GM21786 (cell line): ENCODE measurements around the gene RPS26.
"Not testable (repeated sequence)": the region's sequence is repeated elsewhere in the genome, so short reads cannot be mapped to it uniquely, and the experiment has no call there.

Experiments used
- ATAC-seq: cut with Tn5 transposase; IDR thresholded peaks from one replicate; pipeline ENCODE4 v1.9.1; 2021; ENCODE audit not compliant: unreplicated experiment

RPS26 gene

GRCh38 chr12:56074396-56074795, 32.7 kb downstream of the RPS26 start:
- no peak for ATAC-seq

GRCh38 chr12:56077966-56078365, 36.2 kb downstream of the RPS26 start:
- ATAC-seq, result not testable (repeated sequence)

GRCh38 chr12:56078427-56078826, 36.7 kb downstream of the RPS26 start:
- ATAC-seq, result no peak

- no peak for ATAC-seq
Observed at GRCh38 chr12:56078931-56079722, 37.4 kb downstream of the RPS26 start.

GRCh38 chr12:56079723-56080555, 38.2 kb downstream of the RPS26 start, which contains the start of gene ERBB3:
Gene ERBB3, plus strand, starts transcription at chr12:56080165. Its CDS starts 136 bp downstream, at chr12:56080301.
- no peak for ATAC-seq

- ATAC-seq, result no peak
Observed at GRCh38 chr12:56080556-56081138, 38.9 kb downstream of the RPS26 start.

GRCh38 chr12:56081393-56082347, 40.0 kb downstream of the RPS26 start:
- no peak for ATAC-seq

GRCh38 chr12:56082382-56082781, 40.7 kb downstream of the RPS26 start:
- ATAC-seq, result no peak

- no peak for ATAC-seq
Observed at GRCh38 chr12:56082967-56083366, 41.2 kb downstream of the RPS26 start.

- ATAC-seq, result no peak
Observed at GRCh38 chr12:56084958-56085543, 43.3 kb downstream of the RPS26 start.

- ATAC-seq, result no peak
Observed at GRCh38 chr12:56086096-56086495, 44.4 kb downstream of the RPS26 start.

GRCh38 chr12:56086608-56087007, 44.9 kb downstream of the RPS26 start:
- no peak for ATAC-seq

- ATAC-seq, result no peak
Observed at GRCh38 chr12:56087220-56087619, 45.5 kb downstream of the RPS26 start.
